22Rv1 (cell line): ENCODE measurements around the gene TTC16.

Experiments used
- H3K27ac ChIP-seq: fragments of 450-650 bp; 2 replicates; pipeline ENCODE4 v1.5.1; 2017
- ZFX ChIP-seq: fragments of 450-650 bp; IDR thresholded peaks from 2 replicates; pipeline ENCODE4 v1.6.1; 2017; ENCODE audit warnings: antibody characterized with exemption, borderline replicate concordance
- TF ChIP-seq, protein P1 (sequence below): fragments of 450-650 bp; IDR thresholded peaks from 2 replicates; pipeline ENCODE4 v1.5.1; 2017; ENCODE audit warnings: mild to moderate bottlenecking

The TTC16 gene, protein sequence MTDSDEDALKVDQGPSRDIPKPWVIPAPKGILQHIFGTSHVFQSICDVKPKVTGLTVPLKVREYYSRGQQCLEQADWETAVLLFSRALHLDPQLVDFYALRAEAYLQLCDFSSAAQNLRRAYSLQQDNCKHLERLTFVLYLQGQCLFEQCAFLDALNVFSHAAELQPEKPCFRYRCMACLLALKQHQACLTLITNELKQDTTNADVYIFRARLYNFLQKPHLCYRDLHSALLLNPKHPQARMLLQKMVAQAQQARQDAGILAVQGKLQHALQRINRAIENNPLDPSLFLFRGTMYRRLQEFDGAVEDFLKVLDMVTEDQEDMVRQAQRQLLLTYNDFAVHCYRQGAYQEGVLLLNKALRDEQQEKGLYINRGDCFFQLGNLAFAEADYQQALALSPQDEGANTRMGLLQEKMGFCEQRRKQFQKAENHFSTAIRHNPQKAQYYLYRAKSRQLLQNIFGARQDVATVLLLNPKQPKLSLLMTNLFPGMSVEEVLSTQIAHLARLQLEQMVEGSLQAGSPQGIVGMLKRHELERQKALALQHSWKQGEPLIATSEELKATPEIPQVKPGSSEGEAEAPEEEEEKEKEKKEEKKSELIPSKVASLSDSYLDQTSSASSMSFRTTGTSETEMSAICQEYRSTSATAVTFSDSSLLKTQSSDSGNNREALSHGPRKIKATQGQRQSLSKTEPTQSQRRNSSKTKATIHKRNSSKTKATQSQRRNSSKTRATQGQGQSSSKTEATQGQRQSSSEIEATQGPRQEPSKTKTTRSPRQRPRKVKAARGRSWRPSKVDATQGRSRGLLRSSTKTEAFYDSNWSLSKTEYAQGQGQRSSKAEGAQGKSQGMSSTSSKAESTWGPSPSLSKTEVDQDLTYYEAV

DNA sequence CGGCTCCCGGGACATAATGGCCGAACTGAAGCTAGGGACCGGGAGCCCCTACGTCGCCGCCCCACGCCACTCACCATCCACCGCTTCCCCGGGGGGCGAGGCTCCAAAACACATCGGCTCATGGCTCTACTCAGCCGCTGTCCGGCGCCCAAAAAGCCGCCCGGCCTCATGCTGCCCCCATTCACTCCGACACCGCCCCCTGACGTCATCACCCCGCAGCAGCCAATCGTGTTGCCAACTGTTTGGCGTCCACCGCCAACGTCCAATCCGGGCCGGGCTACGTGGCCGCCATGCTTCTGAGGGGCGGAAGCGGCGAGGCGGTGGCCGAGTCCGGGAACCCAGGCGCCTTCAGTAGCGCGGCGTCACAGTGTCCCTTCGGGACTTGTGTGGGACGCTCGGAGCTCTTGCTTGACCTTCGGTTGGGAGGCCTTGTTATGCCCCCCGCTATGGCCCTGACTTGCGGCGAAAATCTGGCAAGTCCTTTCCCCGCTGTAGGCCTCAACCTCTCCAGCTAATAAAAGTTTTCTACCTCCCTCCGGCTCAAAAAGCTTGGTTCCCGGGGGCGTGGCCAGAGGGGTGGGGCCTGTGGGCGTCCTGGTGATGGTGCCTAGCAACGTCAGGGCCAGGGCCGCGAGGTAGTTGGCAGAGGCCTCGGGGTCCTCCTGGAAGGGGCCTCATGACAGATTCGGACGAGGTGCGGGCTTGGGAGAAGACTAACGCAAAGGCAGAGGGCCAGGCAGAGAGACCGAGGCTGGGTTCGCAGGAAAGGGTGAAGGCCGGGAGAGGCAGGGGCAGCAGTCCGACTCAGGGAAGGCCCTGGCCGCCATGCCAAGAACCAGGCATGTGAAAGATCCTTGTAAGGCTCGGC is at the start of gene TTC16, which contains the start of gene PTRH1:
Gene TTC16, plus strand, starts transcription at position 610 of the 868 bp plus-strand sequence. Its CDS starts 67 bp downstream, at position 677.
Gene PTRH1, minus strand, starts transcription at position 194 of the 868 bp plus-strand sequence. Its CDS starts 24 bp downstream, at position 170.
- TF ChIP-seq, protein P1, sequence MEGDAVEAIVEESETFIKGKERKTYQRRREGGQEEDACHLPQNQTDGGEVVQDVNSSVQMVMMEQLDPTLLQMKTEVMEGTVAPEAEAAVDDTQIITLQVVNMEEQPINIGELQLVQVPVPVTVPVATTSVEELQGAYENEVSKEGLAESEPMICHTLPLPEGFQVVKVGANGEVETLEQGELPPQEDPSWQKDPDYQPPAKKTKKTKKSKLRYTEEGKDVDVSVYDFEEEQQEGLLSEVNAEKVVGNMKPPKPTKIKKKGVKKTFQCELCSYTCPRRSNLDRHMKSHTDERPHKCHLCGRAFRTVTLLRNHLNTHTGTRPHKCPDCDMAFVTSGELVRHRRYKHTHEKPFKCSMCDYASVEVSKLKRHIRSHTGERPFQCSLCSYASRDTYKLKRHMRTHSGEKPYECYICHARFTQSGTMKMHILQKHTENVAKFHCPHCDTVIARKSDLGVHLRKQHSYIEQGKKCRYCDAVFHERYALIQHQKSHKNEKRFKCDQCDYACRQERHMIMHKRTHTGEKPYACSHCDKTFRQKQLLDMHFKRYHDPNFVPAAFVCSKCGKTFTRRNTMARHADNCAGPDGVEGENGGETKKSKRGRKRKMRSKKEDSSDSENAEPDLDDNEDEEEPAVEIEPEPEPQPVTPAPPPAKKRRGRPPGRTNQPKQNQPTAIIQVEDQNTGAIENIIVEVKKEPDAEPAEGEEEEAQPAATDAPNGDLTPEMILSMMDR = no peak
- TF ChIP-seq ZFX = no peak
- H3K27ac ChIP-seq = peak within 1 kb of the TSS; percentile 60

DNA sequence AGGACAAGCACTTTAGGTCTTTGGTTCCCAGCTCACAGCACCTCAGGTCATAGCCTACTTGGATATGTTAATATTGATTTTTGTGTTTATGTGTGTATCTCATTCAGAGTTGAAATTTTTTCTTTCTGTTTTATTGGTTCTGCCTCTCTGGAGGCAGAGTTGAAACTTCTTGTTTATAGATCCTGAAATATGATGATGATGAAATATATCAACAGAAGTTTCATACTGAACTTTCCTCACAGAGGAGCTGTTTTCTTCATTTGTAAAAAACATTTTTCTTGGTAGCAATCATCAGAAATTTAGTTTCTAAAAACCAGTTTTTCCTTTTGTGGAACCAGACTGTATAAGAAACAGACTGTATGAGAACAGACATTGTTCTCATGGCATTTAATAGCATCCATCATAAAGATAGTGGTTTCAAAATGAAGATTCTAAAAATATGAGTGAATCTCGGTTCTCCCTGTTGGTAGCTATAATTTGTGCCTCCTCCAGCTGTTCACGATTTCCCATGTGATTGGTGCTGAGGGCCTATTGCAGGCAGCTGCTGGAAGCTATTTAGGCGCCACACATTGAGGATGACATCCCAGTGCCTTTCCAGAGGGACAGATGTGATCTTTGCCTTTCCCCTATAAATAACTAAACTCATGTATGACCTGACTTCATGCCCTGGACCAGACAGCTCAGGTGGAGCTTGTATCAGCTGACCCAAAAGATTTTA is 48.6 kb upstream of the TTC16 start:
- TF ChIP-seq, protein P1 = no peak
- TF ChIP-seq ZFX = no peak
- no peak overlapping the region for H3K27ac ChIP-seq

DNA sequence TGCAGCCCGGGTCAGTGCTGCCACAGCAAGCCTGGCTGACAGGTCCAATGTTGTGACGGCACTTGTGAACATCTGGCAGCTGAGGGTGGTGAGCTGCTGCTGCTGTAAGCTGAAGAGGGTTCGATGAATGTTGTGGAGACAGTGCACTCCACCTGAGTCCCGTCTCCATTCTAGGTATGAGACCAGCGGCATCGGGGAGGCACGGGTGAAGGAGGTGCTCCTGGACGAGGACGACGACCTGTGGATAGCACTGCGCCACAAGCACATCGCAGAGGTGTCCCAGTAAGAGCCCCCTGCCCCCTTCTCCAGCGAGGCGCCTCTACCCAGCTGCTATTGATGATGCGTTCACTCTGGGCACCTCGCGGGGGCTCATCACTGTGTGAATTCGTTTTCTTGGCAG is 48.0 kb upstream of the TTC16 start:
- H3K27ac ChIP-seq = no peak overlapping the region
- TF ChIP-seq, protein P1 = no peak
- TF ChIP-seq ZFX = no peak

DNA sequence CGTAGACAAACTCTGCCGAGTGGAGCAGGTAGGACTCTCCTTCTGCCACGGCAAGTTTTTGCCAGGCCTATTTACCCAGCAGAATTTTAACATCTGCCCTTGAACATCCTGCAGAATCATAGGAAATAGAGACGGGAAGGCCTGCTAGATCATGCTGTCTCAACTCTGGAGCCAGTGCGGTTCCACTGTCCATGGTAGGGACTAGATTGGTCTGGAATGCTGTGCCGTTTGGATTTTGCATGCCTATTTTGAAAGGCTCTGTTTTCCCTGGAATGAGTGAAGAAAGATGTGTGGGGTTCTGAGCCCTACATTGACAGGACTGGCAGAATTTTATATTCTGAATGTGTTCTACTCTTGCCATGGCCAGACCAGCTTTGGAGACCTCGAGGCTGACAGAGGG is 42.6 kb upstream of the TTC16 start:
- TF ChIP-seq, protein P1 = no peak
- TF ChIP-seq ZFX = no peak

DNA sequence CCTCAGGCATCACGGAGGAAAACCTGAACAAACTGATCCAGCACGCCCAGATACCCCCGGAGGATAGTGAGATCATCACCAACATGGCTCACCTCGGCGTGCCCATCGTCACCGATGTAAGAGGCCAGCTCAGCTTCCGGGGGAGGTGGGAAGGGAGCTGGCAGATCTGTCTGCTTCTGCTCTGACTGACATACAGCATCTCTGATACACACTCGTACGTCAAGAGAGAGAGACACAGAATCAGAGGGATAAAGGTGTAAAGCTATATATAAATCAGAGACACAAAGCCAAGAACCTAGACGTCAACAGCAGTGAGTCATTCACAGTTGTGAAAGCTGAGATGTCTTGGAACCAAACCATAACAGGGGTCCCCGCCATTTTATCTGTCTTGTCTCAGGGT is 39.2 kb upstream of the TTC16 start:
- no peak overlapping the region for H3K27ac ChIP-seq
- TF ChIP-seq, protein P1 = no peak
- TF ChIP-seq ZFX = no peak

More for the DNA sequence above, 42.6 kb upstream of the TTC16 start:
- no peak overlapping the region for H3K27ac ChIP-seq

DNA sequence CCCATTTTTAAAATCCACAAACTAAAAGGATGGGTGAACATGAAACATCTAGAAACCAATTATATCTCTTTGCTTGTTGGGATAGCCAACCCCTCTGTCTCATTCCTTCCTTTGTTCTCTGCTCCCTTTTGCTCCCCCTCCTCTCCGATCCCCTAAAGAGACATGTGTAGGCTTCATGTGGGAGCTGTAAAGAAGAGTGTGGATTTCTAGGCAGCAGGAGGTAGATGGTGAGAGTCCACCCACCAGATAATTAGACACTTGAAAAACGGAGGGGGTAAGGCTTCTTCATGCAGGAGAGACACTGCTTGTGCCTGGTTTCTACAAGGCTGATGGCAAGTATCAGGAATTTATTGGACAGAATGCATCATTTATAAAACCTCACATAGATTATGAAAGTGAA is 36.4 kb upstream of the TTC16 start:
- no peak overlapping the region for H3K27ac ChIP-seq
- TF ChIP-seq ZFX = no peak
- TF ChIP-seq, protein P1 = no peak
